Epithelial cell of prostate (primary cell): Measurements from ENCODE around the gene PDP2.
"Not testable (repeated sequence)": the region's sequence is repeated elsewhere in the genome, so short reads cannot be mapped to it uniquely, and the experiment has no call there.

ENCODE experiments used
- DNase-seq: peaks from one replicate; pipeline ENCODE4 v3.0.0-alpha.2; 2011; ENCODE audit warnings: low read depth, low spot score
- H3K27ac ChIP-seq: fragments of 450-650 bp; 2 replicates; pipeline ENCODE4 v1.5.1; 2017; ENCODE audit warnings: mild to moderate bottlenecking

The PDP2 gene

GRCh38 chr16:66881964-66882508 is 1.7 kb downstream of the PDP2 start:
- H3K27ac ChIP-seq = no peak overlapping the region
- DNase-seq = no peak

- no peak for DNase-seq
- no peak overlapping the region for H3K27ac ChIP-seq
These were observed 2.4 kb downstream of the PDP2 start for GRCh38 chr16:66882702-66883101.

- no peak overlapping the region for H3K27ac ChIP-seq
- no peak for DNase-seq
These were observed 5.2 kb downstream of the PDP2 start for GRCh38 chr16:66885491-66885890.

GRCh38 chr16:66886321-66886720 is 6.0 kb downstream of the PDP2 start:
- no peak for DNase-seq
- H3K27ac ChIP-seq = no peak overlapping the region

- H3K27ac ChIP-seq = no peak overlapping the region
- DNase-seq = no peak
These were observed 6.6 kb downstream of the PDP2 start for GRCh38 chr16:66886914-66887313.

- H3K27ac ChIP-seq = no peak overlapping the region
- DNase-seq = no peak
These were observed 8.6 kb downstream of the PDP2 start for GRCh38 chr16:66888647-66889615.

- DNase-seq = no peak
- H3K27ac ChIP-seq = no peak overlapping the region
These were observed 9.3 kb downstream of the PDP2 start for GRCh38 chr16:66889622-66890021.

- no peak overlapping the region for H3K27ac ChIP-seq
- no peak for DNase-seq
These were observed 10.5 kb downstream of the PDP2 start for GRCh38 chr16:66890799-66891198.

- DNase-seq = no peak
- no peak overlapping the region for H3K27ac ChIP-seq
These were observed 11.0 kb downstream of the PDP2 start for GRCh38 chr16:66891360-66891759.

- H3K27ac ChIP-seq = no peak overlapping the region
- DNase-seq = no peak
These were observed 11.5 kb downstream of the PDP2 start for GRCh38 chr16:66891797-66892196.

- no peak for DNase-seq
- H3K27ac ChIP-seq = no peak overlapping the region
These were observed 13.7 kb downstream of the PDP2 start for GRCh38 chr16:66894055-66894454.

- DNase-seq = peak; percentile 26
- H3K27ac ChIP-seq = peak overlapping the region; percentile 84
These were observed 14.8 kb downstream of the PDP2 start for GRCh38 chr16:66894948-66895688.

- DNase-seq = no peak
- H3K27ac ChIP-seq = peak overlapping the region; percentile 84
These were observed 15.3 kb downstream of the PDP2 start for GRCh38 chr16:66895689-66895979.

GRCh38 chr16:66895999-66896398 is 15.7 kb downstream of the PDP2 start:
- peak overlapping the region; percentile 84 for H3K27ac ChIP-seq
- no peak for DNase-seq

- DNase-seq = not testable (repeated sequence)
- peak overlapping the region; percentile 84 for H3K27ac ChIP-seq
These were observed 16.4 kb downstream of the PDP2 start for GRCh38 chr16:66896682-66897081.

- peak; percentile 46 for DNase-seq
- H3K27ac ChIP-seq = peak overlapping the region; percentile 84
These were observed 17.9 kb downstream of the PDP2 start for GRCh38 chr16:66898207-66898606.

- H3K27ac ChIP-seq = peak overlapping the region; percentile 84
- no peak for DNase-seq
These were observed 18.6 kb downstream of the PDP2 start for GRCh38 chr16:66898933-66899309.

- peak overlapping the region; percentile 84 for H3K27ac ChIP-seq
- no peak for DNase-seq
These were observed 19.1 kb downstream of the PDP2 start for GRCh38 chr16:66899310-66899944.

- DNase-seq = no peak
- H3K27ac ChIP-seq = peak overlapping the region; percentile 84
These were observed 19.8 kb downstream of the PDP2 start for GRCh38 chr16:66899945-66900710.
